OCI-LY3 (cell line): ENCODE measurements around the gene CHST12.
"Not testable (repeated sequence)": the region's sequence is repeated elsewhere in the genome, so short reads cannot be mapped to it uniquely, and the experiment has no call there.

Experiments used
- H2AFZ ChIP-seq: fragments of 200-600, 300-600 bp; shearing (Covaris generic); 2 replicates; pipeline ENCODE4 v1.6.0; 2014; ENCODE audit warnings: antibody characterized with exemption, low read depth, low read length
- H3K27ac ChIP-seq: fragments of 200-600, 300-600 bp; sonication (generic); 2 replicates; pipeline ENCODE4 v1.5.1; 2014; ENCODE audit warnings: mild to moderate bottlenecking, low read length, moderate library complexity, mixed read lengths
- H3K27me3 ChIP-seq: fragments of 200-600, 300-600 bp; sonication (generic); 2 replicates; pipeline ENCODE4 v1.6.1; 2014; ENCODE audit warnings: low read depth, low read length, mixed read lengths
- H3K36me3 ChIP-seq: fragments of 200-600, 300-600 bp; sonication (generic); replicated peaks from 2 replicates; pipeline ENCODE3; 2014; ENCODE audit warnings: low read depth, low read length, mixed read lengths
- H3K4me1 ChIP-seq: fragments of 300-600, 200-600 bp; sonication (generic); 2 replicates; pipeline ENCODE4 v1.6.1; 2014; ENCODE audit warnings: low read length, mixed read lengths
- H3K4me2 ChIP-seq: fragments of 200-600, 300-600 bp; sonication (generic); 2 replicates; pipeline ENCODE4 v1.6.1; 2014; ENCODE audit warnings: low read length, mixed read lengths
- H3K4me3 ChIP-seq: fragments of 300-600, 200-600 bp; sonication (generic); 2 replicates; pipeline ENCODE4 v1.5.1; 2014; ENCODE audit warnings: antibody characterized with exemption, mild to moderate bottlenecking, low read length, moderate library complexity
- H3K79me2 ChIP-seq: fragments of 300-600, 200-600 bp; shearing (Covaris generic); 2 replicates; pipeline ENCODE4 v1.6.1; 2014; ENCODE audit warnings: mild to moderate bottlenecking, low read length, mixed read lengths
- H3K9ac ChIP-seq: fragments of 300-600, 200-600 bp; shearing (Covaris generic); 2 replicates; pipeline ENCODE4 v1.6.0; 2014; ENCODE audit warnings: mild to moderate bottlenecking, low read length, moderate library complexity
- H3K9me3 ChIP-seq: fragments of 200-600, 300-600 bp; shearing (Covaris generic); 2 replicates; pipeline ENCODE4 v1.6.1; 2014; ENCODE audit warnings: low read length, mixed read lengths; ENCODE audit not compliant: insufficient read depth
- H4K20me1 ChIP-seq: fragments of 200-600, 300-600 bp; sonication (generic); 2 replicates; pipeline ENCODE4 v1.6.1; 2016; ENCODE audit warnings: low read length, mixed read lengths; ENCODE audit not compliant: insufficient read depth
- CTCF ChIP-seq: fragments of 200-600, 300-600 bp; sonication (generic); IDR thresholded peaks from 2 replicates; pipeline ENCODE4 v1.5.1; 2014; ENCODE audit warnings: antibody characterized with exemption, low read length, low read depth
- EZH2phosphoT487 ChIP-seq: fragments of 200-600 bp; shearing (Covaris generic); IDR thresholded peaks from 2 replicates; pipeline ENCODE4 v1.6.1; 2018; ENCODE audit warnings: antibody characterized with exemption, mixed run types, low read depth

Gene CHST12

GRCh38 chr7:2381881-2382509 lies 21.4 kb upstream of the CHST12 start:
- Histone ChIP-seq H3K9me3 (no peaks in the 10 kb centered on the region), H3K4me1 (no peaks in the 10 kb centered on the region), H3K4me2 (no peak overlapping the region), H3K27ac (no peak overlapping the region), H3K9ac (no peak overlapping the region), H3K36me3 (peaks cover 12% of the 10 kb centered on the region), H2AFZ (no peak overlapping the region), H3K4me3 (no peak overlapping the region), H3K27me3 (no peaks in the 10 kb centered on the region), H4K20me1 (peaks cover 15% of the 10 kb centered on the region), H3K79me2 (peaks cover 13% of the 10 kb centered on the region)
- TF ChIP-seq EZH2phosphoT487 = no peak
- no peak for TF ChIP-seq CTCF

- Histone ChIP-seq H3K27ac (no peak overlapping the region), H3K4me1 (no peaks in the 10 kb centered on the region), H3K4me2 (no peak overlapping the region), H3K4me3 (no peak overlapping the region), H4K20me1 (peaks cover 9% of the 10 kb centered on the region), H3K79me2 (peaks cover 2% of the 10 kb centered on the region; the same call in 1 of the 2 replicates), H3K36me3 (peaks cover 10% of the 10 kb centered on the region), H3K9me3 (no peaks in the 10 kb centered on the region), H3K9ac (no peak overlapping the region), H3K27me3 (no peaks in the 10 kb centered on the region), H2AFZ (no peak overlapping the region)
- TF ChIP-seq CTCF = no peak
- TF ChIP-seq EZH2phosphoT487 = no peak
These were observed 19.7 kb upstream of the CHST12 start for GRCh38 chr7:2383543-2384274.

- Histone ChIP-seq H3K27ac (no peak overlapping the region), H3K9me3 (no peaks in the 10 kb centered on the region), H3K36me3 (peaks cover 7% of the 10 kb centered on the region), H3K9ac (no peak overlapping the region), H3K4me3 (no peak overlapping the region), H2AFZ (no peak overlapping the region), H4K20me1 (peaks cover 1% of the 10 kb centered on the region; the same call in 1 of the 2 replicates), H3K79me2 (no peaks in the 10 kb centered on the region), H3K27me3 (no peaks in the 10 kb centered on the region), H3K4me1 (no peaks in the 10 kb centered on the region), H3K4me2 (no peak overlapping the region)
- TF ChIP-seq CTCF = no peak
- no peak for TF ChIP-seq EZH2phosphoT487
These were observed 18.8 kb upstream of the CHST12 start for GRCh38 chr7:2384354-2385243.

- not testable (repeated sequence) for H3K36me3 ChIP-seq, H3K4me3 ChIP-seq, H3K27me3 ChIP-seq, H3K79me2 ChIP-seq, H3K4me2 ChIP-seq, H3K9me3 ChIP-seq, H3K9ac ChIP-seq, H3K4me1 ChIP-seq, H2AFZ ChIP-seq, H4K20me1 ChIP-seq, H3K27ac ChIP-seq
These were observed 17.3 kb upstream of the CHST12 start for GRCh38 chr7:2386122-2386521.
